ENCODE results near the gene RHBDF2. TPM values are rescaled to one million over a fixed set of nuclear protein-coding genes. Genes with fewer than 3 reads are reported as not detected.

Gene RHBDF2
- total RNA-seq, 1 donor from 2014 or later: 17.5 TPM

DNA sequence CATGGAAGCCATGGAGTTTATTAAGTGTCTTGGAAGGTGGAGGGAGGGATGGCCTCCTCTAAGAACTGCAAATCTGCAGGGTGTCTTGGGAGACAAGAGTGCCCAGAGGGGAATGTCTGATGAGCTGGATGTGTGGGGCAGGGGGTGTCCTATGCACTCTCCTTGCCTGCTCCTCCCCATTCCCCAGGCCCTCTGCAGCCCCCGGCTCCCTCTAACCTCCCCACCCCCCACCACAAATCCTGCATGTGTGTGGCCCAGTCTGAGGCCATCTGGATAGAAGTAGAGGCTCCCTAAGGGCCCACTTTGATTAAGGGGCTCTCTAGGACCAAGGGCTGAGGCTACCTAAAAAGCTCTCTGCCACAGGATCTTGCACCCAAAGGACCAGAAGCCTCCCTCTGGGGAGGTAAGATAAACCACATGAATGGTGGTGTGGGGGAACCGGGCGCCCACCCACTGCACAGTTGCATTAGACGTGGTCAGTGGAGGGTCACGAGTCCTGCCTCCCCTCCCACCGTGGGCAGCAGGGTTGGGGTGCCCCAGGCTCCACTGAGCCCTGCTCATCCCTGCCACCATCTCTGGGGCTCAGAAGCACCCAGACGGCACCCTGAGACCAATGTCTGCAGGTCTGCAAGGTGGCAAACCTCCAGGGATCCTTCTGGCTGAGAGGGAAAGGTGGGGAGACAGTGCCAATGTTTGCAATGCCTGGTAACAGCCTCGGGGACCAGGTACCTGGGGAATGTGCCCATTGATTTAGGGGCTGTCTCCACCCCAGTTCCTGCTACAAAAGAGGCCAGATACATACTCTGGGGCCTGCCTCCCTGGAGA lies 33.2 kb downstream of the RHBDF2 start:
- Mint-ChIP-seq H3K9me3 (ENCODE audit: unreplicated experiment) (no peaks in the 10 kb centered on the region), H3K27me3 (ENCODE audit: unreplicated experiment) (no peaks in the 10 kb centered on the region), H3K36me3 (ENCODE audit: unreplicated experiment) (no peaks in the 10 kb centered on the region), H3K27ac (ENCODE audit: unreplicated experiment) (no peak overlapping the region), H3K4me3 (ENCODE audit: unreplicated experiment) (no peak overlapping the region), H3K4me1 (ENCODE audit: unreplicated experiment) (peaks cover 4% of the 10 kb centered on the region)
- TF ChIP-seq, protein P1, sequence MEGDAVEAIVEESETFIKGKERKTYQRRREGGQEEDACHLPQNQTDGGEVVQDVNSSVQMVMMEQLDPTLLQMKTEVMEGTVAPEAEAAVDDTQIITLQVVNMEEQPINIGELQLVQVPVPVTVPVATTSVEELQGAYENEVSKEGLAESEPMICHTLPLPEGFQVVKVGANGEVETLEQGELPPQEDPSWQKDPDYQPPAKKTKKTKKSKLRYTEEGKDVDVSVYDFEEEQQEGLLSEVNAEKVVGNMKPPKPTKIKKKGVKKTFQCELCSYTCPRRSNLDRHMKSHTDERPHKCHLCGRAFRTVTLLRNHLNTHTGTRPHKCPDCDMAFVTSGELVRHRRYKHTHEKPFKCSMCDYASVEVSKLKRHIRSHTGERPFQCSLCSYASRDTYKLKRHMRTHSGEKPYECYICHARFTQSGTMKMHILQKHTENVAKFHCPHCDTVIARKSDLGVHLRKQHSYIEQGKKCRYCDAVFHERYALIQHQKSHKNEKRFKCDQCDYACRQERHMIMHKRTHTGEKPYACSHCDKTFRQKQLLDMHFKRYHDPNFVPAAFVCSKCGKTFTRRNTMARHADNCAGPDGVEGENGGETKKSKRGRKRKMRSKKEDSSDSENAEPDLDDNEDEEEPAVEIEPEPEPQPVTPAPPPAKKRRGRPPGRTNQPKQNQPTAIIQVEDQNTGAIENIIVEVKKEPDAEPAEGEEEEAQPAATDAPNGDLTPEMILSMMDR (IDR thresholded peaks at IDR 0.05): no peak
- DNase-seq (ENCODE audit: extremely low spot score, unreplicated experiment): no peak

DNA sequence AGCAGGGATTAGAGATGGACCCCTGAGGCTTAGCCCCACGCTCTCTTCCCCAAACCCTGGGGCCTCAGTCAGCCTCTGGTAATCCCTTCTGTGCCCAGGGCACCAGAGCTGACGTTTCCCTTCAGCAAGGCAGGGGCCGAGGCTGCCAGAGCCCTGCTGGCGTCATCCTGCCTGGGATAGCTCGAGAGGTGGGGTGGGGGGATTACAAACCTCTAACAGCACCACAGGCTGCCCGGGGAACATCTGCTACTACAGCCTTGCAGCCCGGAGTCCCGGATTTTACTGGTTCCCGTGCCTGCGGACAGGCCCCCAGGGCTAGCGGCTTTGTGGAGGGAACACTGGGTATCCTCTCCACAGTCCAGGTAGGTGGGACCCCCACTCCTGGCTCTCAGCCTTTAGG lies 33.9 kb downstream of the RHBDF2 start, which contains the start of gene AANAT:
TSS of gene AANAT (plus strand) at position 238 of the 400 bp plus-strand sequence. CDS start 1,144 bp downstream, outside the sequence.
- Mint-ChIP-seq H3K9me3 (ENCODE audit: unreplicated experiment) (no peaks in the 10 kb centered on the region), H3K4me3 (ENCODE audit: unreplicated experiment) (no peak within 1 kb of the TSS)

DNA sequence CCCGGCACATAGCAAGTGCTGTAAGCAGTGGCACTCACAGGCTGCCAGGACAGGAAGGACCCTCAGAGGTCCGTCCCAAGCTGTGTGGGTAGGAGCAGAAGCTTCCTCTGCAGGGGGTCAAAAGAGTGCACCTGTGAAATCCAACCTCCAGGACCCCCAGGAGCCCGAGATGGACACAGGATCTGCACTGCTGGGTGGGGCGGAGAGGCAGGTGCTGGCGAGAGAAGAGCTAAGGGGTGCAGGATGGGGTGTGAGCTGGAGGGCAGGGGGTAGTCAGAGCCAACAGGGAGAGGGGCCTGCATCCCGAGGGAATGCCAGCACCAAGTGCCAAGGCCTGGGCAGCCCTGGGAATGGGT lies 34.5 kb downstream of the RHBDF2 start:
- H3K9me3 Mint-ChIP-seq (ENCODE audit: unreplicated experiment): no peaks in the 10 kb centered on the region
- H3K4me3 Mint-ChIP-seq (ENCODE audit: unreplicated experiment): no peak overlapping the region
- H3K36me3 Mint-ChIP-seq (ENCODE audit: unreplicated experiment): no peaks in the 10 kb centered on the region
- H3K27me3 Mint-ChIP-seq (ENCODE audit: unreplicated experiment): no peaks in the 10 kb centered on the region
- H3K27ac Mint-ChIP-seq (ENCODE audit: unreplicated experiment): no peak overlapping the region
- TF ChIP-seq, protein P1 (IDR thresholded peaks at IDR 0.05): no peak
- peaks cover 4% of the 10 kb centered on the region for H3K4me1 Mint-ChIP-seq (ENCODE audit: unreplicated experiment)
- no peak for DNase-seq (ENCODE audit: extremely low spot score, unreplicated experiment)

More for the DNA sequence above, 33.9 kb downstream of the RHBDF2 start, which contains the start of gene AANAT:
- Mint-ChIP-seq H3K4me1 (ENCODE audit: unreplicated experiment) (peaks cover 4% of the 10 kb centered on the region), H3K27me3 (ENCODE audit: unreplicated experiment) (no peaks in the 10 kb centered on the region), H3K36me3 (ENCODE audit: unreplicated experiment) (no peaks in the 10 kb centered on the region), H3K27ac (ENCODE audit: unreplicated experiment) (no peak within 1 kb of the TSS)
- no peak for DNase-seq (ENCODE audit: extremely low spot score, unreplicated experiment)
- TF ChIP-seq, protein P1 (IDR thresholded peaks at IDR 0.05): no peak

DNA sequence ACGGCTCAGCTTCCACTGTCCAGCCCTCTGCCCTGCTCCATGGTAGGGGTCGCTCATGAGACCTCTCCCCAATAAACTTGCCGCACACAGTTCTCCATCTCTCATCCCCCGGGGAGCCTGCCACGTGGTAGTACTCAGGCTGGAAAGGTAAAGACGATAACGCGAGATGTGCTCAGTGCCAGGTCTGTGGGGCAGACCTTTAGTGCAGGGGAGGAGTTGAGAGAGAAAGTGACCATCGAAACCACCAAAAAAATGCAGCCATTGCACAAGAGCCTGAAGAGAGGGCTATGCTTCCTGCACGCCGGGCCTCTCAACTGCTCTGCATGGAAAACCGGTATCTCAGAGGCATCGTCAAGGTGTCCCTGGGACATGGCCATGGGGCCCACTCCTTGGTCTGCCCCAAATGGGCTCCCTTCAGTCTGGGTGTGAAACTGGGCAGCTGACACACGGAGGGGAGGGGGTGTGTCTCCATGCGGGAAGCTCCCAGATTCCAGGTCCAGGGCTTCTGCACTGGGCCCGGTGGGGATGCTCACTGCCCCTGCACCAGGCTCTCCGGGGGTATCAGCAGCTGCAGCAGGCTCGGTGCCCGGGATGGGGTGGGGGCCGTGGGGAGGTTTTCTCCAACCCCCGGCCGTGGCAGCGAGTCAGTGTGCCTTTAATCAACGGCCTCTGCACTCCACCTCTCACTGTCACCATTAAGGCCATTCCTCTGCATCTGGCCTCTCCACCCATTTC lies 38.5 kb downstream of the RHBDF2 start:
- no peaks in the 10 kb centered on the region for H3K36me3 Mint-ChIP-seq (ENCODE audit: unreplicated experiment)
- no peaks in the 10 kb centered on the region for H3K9me3 Mint-ChIP-seq (ENCODE audit: unreplicated experiment)
- no peak for DNase-seq (ENCODE audit: extremely low spot score, unreplicated experiment)
- H3K4me3 Mint-ChIP-seq (ENCODE audit: unreplicated experiment): no peak overlapping the region
- H3K27me3 Mint-ChIP-seq (ENCODE audit: unreplicated experiment): no peaks in the 10 kb centered on the region
- TF ChIP-seq, protein P1 (IDR thresholded peaks at IDR 0.05): no peak
- no peak overlapping the region for H3K27ac Mint-ChIP-seq (ENCODE audit: unreplicated experiment)
- H3K4me1 Mint-ChIP-seq (ENCODE audit: unreplicated experiment): peaks cover 4% of the 10 kb centered on the region
